Measurements from ENCODE around the gene APOBEC2.

The APOBEC2 gene

DNA sequence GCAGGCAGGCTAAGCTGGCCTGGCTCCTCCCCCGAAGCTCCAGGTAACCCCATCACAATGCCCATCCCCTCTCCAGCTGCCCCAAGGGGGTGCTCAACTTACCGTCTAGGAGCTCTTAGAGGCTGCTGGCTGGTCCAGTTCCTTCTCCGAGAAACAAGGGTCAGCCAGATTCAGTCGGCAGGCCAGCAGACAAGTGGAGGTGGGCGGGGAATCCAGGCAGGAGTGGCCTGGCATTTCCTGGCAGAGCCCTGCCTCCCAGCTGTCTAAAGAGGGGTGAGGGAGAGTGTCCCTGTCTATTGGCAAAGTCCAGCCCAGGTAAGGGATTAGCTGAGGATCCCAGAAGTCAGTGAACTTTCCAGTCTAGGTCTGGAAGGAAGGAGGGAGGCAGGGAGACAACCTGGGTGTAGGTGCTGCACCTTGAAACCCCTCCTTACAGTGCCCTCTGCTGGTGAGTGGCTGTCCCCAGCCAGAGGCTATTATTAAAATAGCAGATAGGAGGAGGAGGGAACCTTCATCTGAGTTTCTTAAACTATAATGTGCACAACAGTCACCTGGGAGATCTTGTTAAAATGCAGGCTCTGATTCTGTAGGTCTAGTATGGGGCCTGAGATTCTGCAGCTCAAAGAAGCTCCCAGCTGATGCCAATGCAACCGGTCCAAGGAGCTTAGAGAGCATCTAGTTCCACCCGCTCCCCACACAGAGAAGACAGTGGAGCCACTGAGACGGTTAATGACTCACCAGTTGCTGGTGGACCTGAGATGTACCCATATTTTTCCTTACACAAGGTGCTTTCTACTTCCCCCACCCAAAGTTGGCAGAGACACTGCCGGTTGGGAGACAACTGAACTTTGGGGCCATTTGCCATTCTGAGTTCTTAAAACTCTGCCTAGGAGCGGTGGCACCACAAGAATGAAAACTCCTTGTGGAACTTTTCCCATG lies 13.7 kb upstream of the APOBEC2 start, which contains the start of gene UNC5CL:
TSS of gene UNC5CL (minus strand) at position 162 of the 939 bp plus-strand sequence. CDS start 4,147 bp downstream, outside the sequence.
- DNase-seq: peak; percentile 56

DNA sequence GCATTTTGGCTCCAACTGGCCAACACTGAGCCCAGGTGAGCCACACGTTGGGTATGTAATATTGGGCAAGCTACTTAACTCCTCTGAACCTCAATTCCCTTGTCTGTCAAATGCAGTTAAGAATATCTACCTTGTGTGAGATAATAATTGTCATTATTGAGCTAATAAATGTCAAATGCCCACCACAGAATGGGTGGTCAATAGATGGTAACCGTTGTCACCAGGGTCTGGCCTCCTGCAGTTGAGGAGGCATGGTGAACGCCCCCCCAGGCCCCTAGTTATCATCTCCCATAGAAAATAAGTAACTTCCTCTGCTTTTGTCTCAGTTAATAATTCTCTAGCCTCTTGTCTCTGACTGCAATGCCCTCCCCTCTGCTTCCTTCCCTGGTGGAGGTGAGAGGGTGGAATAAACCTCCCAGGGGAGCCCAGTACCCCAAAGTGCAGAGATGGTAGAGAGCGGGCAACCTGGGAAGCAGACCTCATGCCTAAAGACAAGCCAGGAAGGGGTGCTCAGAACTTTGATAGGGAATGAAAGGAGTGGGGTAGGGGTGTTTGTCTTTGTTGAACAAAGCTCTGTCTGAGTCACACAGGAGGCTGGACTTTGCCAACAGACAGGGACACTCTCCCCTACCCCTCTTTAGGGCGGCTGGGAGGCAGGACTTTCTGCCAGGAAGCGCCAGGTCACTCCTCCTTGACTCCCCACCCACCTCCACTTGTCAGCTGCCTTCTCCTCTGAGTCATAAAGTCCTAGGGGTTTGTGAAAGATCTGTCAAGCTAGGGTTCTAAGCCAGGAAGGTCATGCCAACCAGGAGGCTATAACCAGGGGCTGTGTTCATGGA lies 12.7 kb upstream of the APOBEC2 start:
- DNase-seq: no peak

- DNase-seq: no peak
These were observed 12.0 kb upstream of the APOBEC2 start for GRCh38 chr6:41040940-41041536.

GRCh38 chr6:41042226-41043055 lies 10.6 kb upstream of the APOBEC2 start, which contains the start of gene TSPO2:
Gene TSPO2, plus strand, starts transcription at chr6:41042467. Its CDS starts 519 bp downstream, at chr6:41042986.
- no peak for DNase-seq

DNA sequence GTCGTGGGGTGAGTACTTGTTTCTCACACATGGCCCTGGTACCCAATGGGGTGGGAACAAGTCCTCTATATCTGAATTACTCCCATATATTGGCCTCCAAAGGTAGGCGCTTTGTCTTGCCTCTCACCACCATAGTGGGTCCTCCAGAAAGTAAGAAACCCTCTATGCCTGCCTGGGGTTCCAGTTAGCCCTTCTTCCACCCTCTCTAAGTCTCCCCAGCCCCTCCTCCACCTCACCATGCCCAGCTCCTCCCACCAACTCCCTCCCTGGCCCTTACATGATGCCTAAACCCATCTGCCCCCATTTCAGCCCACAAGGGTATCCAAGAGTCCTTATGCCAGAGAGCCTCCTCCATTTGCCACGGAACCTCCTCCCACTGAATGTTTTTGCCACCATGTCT lies 9.9 kb upstream of the APOBEC2 start:
- DNase-seq: no peak

DNA sequence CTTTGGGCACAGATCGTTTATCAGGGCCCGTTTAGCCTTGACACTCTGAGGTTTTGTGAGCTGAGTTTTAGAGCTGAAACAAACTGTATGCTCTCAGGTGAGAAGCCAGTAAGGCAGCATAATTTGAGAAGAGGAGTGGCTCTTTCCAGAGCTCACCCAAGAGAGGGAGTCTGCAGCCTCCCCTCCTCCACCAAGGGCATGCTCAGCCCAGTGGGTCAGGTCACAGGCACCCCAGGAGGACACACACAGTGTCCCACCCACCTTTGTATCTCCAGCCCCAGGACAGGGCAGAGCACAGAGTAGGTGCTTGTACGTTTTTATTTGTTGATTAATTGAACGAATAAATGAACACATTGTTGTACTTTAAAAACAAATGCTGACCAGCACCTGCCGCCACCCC lies 7.3 kb upstream of the APOBEC2 start:
- no peak for DNase-seq

DNA sequence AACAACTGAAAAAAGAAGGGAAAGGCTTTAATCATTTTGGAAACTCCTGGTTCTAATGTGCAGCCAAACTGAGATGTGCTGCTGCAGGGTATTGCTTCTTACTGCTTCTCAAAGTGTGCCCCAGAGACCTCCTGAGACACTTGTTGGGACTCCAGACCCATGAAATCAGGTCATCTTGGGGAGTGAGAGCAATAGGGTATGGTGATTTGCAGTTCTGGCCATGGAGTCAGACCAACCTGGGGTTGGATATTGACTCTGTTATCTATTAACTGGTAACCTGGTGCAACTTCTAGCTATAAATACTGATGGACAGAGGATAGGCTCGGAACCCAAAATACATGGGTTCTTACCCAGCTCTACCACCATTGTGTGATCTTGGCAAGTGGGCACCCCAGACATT lies 6.9 kb upstream of the APOBEC2 start:
- no peak for DNase-seq

GRCh38 chr6:41047306-41047705 lies 5.7 kb upstream of the APOBEC2 start:
- DNase-seq: no peak

DNA sequence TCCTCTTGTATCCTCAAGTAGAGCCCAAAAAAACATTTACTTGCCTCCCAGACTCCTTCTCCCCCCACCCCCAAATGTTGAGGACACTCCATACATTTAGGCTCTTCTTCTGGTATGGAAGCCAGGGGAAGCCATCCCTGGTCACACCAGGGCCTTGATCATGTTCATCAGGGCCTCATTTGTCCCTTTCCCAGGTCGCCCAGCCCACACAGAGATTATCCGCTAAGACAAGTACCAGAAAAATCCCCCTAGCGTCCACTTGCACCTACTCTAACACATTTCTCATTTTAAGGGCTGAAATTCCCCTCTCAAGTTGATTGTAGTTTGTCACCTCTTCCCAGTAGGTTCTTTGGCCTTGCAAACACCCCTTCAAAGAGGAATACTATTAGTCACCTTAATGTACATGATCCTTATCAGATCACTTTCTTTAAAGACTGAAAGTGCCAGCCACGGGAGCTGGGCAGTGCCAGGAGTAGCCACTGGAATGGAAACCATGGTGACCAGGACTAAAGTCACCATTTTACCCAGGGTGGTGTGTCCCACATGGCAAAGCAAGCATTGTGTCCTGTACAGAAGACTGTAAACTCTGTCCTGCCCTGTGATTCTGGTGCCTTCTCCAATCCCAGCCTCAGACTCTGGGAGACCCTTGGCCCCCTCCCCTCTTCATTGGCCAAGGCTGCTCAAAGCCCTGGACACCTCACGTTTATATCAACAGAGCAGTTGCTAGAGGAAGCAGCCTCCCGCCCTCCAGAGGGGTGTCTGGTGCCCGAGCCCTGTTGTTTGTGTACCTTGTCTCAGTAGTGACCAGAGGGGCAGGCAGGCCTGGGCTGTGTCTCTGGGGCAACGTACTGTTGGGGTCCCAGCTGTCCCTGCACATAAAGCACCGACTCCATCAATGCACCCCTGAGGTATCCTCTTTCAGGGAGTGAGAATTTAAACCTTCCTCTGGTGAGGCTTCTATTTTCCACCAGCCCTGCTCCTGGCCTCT lies 5.0 kb upstream of the APOBEC2 start:
- DNase-seq: no peak

- DNase-seq: no peak
These were observed 3.5 kb upstream of the APOBEC2 start for GRCh38 chr6:41049521-41049920.

GRCh38 chr6:41049955-41050354 lies 3.0 kb upstream of the APOBEC2 start:
- DNase-seq: no peak

DNA sequence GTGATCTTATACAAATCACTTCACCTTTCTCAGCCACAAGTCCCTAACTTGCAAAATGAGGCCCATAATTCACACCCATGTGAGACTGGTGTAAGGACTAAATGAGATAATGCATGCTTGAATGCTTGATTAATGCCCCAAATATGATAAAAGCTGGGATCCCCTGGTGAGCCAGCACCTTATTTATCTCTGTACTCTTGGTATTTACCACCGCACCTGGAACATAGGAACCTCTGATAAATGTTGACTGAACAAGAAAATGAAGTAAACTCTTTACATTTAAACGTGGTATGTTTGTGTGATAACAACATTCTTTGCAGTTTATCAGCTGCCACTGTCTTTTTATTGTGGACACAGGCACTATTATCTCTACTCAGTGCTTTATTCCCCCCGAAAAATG lies 2.5 kb upstream of the APOBEC2 start:
- DNase-seq: no peak

DNA sequence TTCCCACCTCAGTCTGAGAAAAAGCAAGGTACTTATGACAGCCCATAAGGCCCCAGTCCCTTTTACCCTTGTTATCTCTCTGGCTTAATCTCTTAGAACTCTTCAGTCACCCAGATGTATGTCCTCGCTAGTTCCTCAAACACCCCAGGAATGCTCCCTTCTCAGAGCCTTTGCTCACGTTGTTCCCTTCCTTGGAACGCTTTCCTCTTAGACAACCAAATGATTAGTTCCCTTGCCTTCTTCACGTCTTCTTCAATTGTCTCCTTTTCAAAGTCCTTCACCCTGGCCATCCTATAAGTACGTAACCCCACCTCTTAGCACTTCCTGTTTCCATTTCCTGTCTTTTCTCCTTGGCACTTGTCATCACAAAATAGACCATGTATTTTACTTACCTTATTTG lies 1.1 kb upstream of the APOBEC2 start:
- DNase-seq: no peak

DNA sequence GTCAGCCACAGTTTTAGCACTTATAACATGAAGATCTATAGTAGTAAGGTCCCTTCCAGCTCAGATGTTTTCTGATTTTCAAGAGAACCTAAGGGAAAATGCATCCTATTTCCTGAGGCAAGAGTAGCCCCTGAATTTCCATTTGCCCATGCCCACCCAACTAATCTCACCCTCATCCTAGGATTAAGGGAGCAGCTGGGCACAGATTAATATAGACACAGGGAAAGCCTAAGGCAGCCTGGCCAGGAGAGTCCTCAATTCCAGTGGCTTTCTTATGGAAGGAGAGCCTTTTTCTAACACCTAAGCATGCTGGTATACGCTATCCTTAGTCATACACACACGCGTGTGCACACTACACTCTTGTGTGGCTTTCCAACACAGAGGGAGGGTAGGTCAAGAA lies 1.5 kb downstream of the APOBEC2 start:
- no peak for DNase-seq

GRCh38 chr6:41055149-41055548 lies 2.1 kb downstream of the APOBEC2 start:
- DNase-seq: no peak

DNA sequence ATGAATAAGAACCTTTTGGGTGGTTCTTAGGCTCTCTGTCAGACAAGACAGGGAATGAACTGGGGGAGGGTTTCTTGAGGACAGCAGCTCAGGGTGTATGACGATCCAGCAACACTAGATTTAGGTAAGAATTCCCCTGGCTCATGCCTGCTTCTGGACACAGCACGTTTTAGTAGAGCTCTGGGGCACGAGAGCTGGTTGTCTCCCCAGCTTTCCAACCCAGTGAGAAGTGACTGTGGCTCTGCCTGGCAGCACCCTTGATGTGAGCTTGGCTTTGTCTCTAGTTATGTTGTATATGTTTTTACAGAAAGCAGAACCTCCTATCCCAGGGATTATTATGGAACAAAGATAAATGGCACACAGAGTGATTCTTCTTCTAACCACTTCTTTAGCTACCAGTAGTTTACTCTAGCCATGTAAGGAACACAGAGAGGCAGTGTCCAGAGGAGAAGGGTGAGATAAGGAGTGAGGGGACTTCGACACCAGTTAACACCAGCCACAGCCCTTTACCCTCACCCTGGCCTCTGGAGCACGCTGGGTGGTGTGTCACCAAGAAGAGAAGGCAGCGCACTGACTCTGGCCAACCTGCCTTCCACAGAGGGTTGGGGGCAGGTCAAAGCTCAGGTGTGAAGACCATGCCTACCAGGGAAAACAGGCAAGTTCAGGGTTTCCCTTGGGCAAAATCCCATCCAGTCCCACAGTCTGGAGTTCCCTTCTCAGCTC lies 3.9 kb downstream of the APOBEC2 start:
- no peak for DNase-seq

GRCh38 chr6:41058783-41059181 lies 5.8 kb downstream of the APOBEC2 start:
- DNase-seq: no peak

GRCh38 chr6:41059556-41059955 lies 6.6 kb downstream of the APOBEC2 start:
- no peak for DNase-seq

DNA sequence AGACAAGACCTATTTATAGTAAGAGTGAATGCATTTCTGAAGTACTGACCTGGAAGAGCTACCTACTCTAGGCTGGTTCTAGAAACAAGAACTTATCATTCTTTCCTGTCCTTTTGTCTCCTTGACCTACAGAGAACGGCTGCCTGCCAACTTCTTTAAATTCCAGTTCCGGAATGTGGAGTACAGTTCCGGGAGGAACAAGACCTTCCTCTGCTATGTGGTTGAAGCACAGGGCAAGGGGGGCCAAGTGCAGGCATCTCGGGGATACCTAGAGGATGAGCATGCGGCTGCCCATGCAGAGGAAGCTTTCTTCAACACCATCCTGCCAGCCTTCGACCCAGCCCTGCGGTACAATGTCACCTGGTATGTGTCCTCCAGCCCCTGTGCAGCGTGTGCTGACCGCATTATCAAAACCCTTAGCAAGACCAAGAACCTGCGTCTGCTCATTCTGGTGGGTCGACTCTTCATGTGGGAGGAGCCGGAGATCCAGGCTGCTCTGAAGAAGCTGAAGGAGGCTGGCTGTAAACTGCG lies 8.3 kb downstream of the APOBEC2 start:
- DNase-seq: no peak

DNA sequence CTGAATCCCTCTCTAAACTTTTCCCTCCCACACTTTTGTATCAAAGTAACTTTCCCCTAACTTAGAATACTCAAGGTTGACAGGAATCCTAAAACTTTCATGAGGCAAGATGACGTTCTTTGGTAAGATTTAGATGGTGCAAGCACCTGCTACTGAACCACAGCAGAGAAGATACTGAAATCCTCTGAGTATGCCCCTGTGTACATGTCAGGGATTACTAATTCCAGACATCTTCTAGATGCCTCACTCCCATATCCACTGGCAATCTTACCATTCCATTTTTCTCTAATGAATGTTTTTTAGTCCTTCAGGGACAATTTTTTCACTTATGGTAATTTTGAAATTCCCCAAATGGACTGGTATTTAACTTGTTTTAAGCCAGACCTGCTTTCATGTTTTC lies 9.1 kb downstream of the APOBEC2 start:
- no peak for DNase-seq

Measured in activated naive CD4-positive, alpha-beta T cell treated with Interleukin-2 at 50 U/mL for 16 hours (primary cell).